HG03378 (cell line): Measurements from ENCODE around the gene P2RY8.
"Not testable (repeated sequence)": the region's sequence is repeated elsewhere in the genome, so short reads cannot be mapped to it uniquely, and the experiment has no call there.

ENCODE experiments used
- ATAC-seq: cut with Tn5 transposase; IDR thresholded peaks from one replicate; pipeline ENCODE4 v1.9.1; 2021; ENCODE audit warnings: mild to moderate bottlenecking, moderate library complexity; ENCODE audit not compliant: unreplicated experiment

P2RY8 gene, protein sequence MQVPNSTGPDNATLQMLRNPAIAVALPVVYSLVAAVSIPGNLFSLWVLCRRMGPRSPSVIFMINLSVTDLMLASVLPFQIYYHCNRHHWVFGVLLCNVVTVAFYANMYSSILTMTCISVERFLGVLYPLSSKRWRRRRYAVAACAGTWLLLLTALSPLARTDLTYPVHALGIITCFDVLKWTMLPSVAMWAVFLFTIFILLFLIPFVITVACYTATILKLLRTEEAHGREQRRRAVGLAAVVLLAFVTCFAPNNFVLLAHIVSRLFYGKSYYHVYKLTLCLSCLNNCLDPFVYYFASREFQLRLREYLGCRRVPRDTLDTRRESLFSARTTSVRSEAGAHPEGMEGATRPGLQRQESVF

DNA sequence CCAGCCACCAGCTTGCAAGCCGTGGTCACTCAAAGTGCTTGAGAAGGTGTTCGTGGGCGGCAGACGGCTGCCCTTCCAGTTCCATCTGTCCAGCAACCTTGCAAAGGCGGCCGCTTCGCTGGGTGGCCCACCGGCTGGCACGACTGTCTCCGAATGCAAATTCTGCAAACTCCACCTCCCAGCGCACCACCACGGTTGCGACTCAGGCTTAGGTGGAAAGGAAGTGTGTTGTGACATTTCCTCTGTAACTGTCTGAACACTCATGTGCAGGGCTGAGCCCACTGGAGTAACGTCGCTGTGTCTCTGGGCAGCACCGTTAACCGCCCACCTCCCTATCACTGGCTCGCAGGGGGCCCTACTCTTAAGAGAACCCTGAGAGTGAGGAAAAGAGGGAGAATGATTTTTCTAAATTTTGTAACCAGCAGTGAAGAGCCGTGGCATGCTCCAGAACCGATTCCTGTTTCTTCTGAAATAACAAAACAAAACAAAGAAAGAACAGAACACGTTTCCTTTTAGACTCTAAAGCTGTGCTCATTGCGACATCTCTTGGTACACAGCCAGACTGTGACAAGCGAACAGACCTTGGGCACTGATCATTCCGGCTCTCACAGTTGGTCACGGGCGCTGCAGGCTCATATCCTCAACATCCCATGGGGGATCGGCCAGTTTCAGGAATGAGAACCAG lies at the start of gene P2RY8:
Gene P2RY8 (minus strand): TSS at position 155 of the 685 bp plus-strand sequence. CDS start 70,627 bp downstream, outside the sequence.
- peak; percentile 66 for ATAC-seq

DNA sequence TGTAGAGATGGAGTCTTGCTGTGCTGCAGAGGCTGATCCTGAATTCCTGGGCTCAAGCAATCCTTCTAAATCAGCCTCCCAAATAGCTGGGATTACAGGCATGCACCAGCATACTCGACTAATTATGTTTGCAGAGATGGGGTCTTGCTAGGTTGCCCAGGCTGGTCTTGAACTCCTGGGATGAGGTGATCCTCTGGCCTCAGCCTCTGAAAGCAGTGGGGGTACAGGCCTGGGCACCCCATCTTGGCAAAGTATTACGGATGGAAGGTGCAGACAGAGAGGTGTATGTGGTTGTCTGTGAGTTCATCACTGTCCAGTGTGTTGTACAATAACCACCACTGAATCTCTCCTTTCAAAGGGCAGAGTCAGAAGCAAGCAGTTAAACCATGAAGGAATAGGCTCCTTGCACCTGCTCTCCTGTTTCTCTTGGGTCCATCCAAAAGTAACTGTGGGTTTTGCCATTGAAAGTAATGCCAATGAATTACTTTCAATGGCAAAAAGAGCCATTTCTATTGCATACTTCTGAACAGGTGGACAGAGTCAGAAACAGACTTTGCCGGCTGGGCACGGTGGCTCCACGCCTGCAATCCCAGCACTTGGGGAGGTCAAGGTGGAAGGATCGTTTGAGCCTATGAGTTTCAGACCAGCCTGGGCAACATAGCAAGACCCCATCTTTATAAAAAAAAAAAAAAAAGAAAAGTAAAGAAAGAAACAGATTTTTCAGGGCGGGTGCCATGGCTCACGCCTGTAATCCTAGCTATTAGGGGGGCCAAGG lies 47.4 kb upstream of the P2RY8 start:
- ATAC-seq, result no peak

GRCh38 chrX:1582686-1583437 lies 45.9 kb upstream of the P2RY8 start:
- ATAC-seq, result peak; percentile 82

- ATAC-seq, result peak; percentile 46
These were observed 44.1 kb upstream of the P2RY8 start for GRCh38 chrX:1581132-1581531.

DNA sequence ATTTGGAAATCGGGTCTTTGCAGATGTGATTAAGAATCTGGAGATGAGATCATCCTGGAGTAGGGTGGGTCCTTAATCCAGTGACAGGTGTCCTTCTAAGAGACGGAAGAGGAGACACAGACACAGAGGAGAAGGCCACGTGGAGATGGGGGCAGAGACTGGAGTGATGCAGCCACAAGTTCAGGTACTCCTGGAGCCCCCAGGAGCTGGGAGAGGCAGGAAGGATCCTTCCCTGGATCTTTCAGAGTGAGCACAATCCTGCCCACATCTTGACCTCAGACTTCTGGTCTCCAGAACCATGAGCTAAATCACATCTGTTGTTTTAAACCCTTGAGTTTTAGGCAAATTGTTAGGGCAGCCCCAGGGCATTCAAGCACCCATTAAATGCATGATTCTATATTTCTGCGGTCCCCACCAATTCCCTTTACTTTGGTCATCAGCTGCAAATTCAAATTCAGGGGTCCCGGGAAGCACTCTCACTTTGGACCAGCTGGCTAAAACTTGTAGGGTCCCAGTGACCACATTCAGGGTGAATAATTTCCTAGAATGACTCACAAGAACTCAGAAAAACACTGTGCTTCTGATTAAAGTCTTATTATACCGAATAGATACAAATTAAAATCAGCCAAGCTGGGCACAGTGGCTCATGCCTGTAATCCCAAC lies 41.7 kb upstream of the P2RY8 start:
- no peak for ATAC-seq

GRCh38 chrX:1577845-1578244 lies 40.9 kb upstream of the P2RY8 start:
- ATAC-seq, result no peak

- ATAC-seq, result no peak
These were observed 39.4 kb upstream of the P2RY8 start for GRCh38 chrX:1576201-1576992.

GRCh38 chrX:1574181-1574580 lies 37.2 kb upstream of the P2RY8 start:
- not testable (repeated sequence) for ATAC-seq

DNA sequence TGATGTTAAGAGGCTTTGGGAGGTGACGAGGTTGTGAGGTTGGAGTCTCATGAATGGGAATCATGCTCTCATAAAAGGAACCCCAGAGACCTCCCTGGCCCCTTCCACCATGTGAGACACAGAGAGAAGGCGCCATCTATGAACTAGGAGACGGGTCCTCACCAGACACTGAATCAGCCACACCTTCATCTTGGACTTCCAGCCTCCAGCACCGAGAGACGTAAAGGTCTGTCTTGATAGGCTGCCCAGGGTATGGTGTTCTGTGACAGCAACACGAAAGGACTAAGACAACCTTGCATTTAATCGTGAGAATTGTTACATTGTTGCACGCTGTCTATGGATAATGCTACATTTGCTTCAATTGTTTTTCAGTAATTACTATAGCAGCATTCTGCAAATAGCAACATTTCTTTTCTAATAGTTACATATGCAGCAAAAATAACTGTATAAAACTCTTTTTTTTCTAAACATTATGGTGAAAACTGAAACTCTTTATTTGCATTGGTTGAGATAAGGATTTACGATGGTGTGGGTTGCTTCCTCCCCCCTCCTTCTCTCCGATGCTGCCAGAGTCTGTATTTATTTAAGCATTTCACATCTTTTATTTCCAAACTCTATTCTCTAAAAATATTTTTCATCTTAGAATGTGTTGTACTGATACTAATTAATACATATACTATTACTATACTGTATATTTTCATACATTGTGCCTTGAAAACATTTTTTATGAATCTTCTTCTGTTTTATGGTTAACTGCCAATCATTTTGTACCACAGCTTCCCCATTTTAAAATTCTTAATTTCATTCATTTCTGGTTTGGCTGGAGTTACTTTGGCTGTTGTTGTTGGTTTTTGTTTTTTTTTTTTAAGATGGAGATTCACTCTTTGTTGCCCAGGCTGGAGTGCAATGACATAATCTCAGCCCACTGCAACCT lies 28.0 kb upstream of the P2RY8 start:
- no peak for ATAC-seq

GRCh38 chrX:1564077-1564476 lies 27.1 kb upstream of the P2RY8 start:
- ATAC-seq, result not testable (repeated sequence)

- no peak for ATAC-seq
These were observed 24.2 kb upstream of the P2RY8 start for GRCh38 chrX:1561164-1561563.

DNA sequence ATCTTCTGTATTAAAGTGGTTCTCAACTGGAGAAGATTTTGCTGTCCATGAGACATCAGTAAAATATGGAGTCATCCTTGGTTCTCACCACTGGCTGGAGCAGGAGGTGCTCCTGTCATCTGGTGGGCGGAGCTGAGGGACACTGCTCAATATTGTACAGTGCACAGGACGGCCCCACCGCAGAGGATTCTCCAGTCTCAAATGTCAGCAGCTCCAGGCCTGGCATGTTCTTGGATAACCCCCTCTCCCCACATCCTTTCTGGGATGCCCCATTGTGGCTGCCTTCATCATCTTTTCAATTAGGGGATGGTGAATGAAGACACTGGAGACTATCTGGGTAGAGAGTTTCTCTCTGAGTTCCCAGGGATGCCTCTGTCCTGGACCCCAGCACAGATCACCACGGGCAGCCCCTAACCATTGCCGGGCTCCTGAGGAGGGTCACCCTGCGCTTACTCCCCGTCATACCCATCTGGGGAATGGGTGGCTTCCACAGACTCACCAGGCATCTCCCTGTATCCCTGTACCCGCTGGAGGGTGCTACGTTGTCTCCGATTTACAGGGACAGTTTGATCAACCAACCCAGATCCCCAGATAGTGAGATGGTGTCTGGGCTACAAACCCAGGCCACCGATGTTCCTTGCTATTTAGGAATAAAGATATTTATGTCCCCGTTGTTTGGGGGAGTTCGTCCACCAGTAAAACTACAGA lies 21.9 kb upstream of the P2RY8 start:
- ATAC-seq, result no peak

GRCh38 chrX:1557442-1557841 lies 20.5 kb upstream of the P2RY8 start:
- not testable (repeated sequence) for ATAC-seq

GRCh38 chrX:1555370-1555769 lies 18.4 kb upstream of the P2RY8 start:
- ATAC-seq, result no peak

GRCh38 chrX:1554469-1555210 lies 17.7 kb upstream of the P2RY8 start:
- ATAC-seq, result no peak

DNA sequence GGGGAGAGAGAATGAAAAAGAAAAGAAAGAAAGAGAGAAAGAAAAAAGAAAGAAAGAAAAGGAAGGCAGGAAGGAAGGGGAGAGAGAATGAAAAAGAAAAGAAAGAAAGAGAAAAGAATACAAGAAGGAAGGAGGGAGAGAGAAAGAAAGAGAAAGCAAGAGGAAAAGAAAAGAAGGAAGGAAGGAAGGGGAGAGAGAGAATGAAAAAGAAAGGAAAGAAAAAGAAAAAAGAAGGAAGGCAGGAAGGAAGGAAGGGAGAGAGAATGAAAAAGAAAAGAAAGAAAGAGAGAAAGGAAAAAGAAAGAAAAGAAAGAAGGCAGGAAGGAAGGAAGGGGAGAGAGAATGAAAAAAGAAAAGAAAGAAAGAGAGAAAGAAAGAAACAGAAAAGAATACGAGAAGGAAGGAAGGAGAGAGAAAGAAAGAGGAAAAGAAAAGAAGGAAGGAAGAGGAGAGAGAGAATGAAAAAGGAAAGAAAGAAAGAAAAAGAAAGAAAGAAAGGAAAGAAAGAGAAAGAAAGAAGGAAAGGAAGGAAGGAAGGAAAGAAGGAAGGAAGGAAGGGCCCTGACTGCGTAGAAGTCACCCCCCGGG lies 15.1 kb upstream of the P2RY8 start:
- no peak for ATAC-seq
